MM.1S (cell line): ENCODE data around the gene CCSER1.

Source experiments
- DNase-seq: peaks from one replicate; pipeline ENCODE4 v3.0.0-alpha.2; 2015
- H2AFZ ChIP-seq: fragments of 300-600 bp; sonication (generic); 2 replicates; pipeline ENCODE4 v1.6.0; 2016; ENCODE audit warnings: antibody characterized with exemption, low read length
- H3F3A ChIP-seq: fragments of 300-600 bp; sonication (generic); 2 replicates; pipeline ENCODE4 v1.6.1; 2016; ENCODE audit warnings: mild to moderate bottlenecking, antibody characterized with exemption, low read length, moderate library complexity, mixed read lengths; ENCODE audit not compliant: insufficient read depth
- H3K27ac ChIP-seq: fragments of 300-600 bp; sonication (generic); 2 replicates; pipeline ENCODE4 v1.5.1; 2016; ENCODE audit warnings: mild to moderate bottlenecking, low read length
- H3K27me3 ChIP-seq: fragments of 300-600 bp; sonication (generic); replicated peaks from 2 replicates; pipeline ENCODE4 v1.6.0; 2016; ENCODE audit warnings: low read length; ENCODE audit not compliant: insufficient read depth
- H3K36me3 ChIP-seq: fragments of 300-600 bp; sonication (generic); replicated peaks from 2 replicates; pipeline ENCODE4 v1.6.1; 2016; ENCODE audit warnings: mild to moderate bottlenecking, low read length, mixed read lengths; ENCODE audit not compliant: insufficient read depth
- H3K4me1 ChIP-seq: fragments of 300-600 bp; sonication (generic); 2 replicates; pipeline ENCODE4 v1.6.1; 2016; ENCODE audit warnings: low read length, mixed read lengths
- H3K4me2 ChIP-seq: fragments of 300-600 bp; sonication (generic); 2 replicates; pipeline ENCODE4 v1.6.0; 2016; ENCODE audit warnings: low read depth, low read length
- H3K4me3 ChIP-seq: fragments of 300-600 bp; sonication (generic); 2 replicates; pipeline ENCODE4 v1.5.1; 2016; ENCODE audit warnings: low read length, mixed read lengths
- H3K79me2 ChIP-seq: fragments of 300-600 bp; sonication (generic); 2 replicates; pipeline ENCODE4 v1.6.1; 2016; ENCODE audit warnings: mixed run types, low read length, mixed read lengths
- H3K9ac ChIP-seq: fragments of 300-600 bp; sonication (generic); 2 replicates; pipeline ENCODE4 v1.6.1; 2016; ENCODE audit warnings: low read length, mixed read lengths
- H3K9me2 ChIP-seq: fragments of 300-600 bp; sonication (generic); replicated peaks from 2 replicates; pipeline ENCODE4 v1.6.1; 2016; ENCODE audit warnings: mild to moderate bottlenecking, low read length, mixed read lengths; ENCODE audit not compliant: insufficient read depth
- H3K9me3 ChIP-seq: fragments of 300-600 bp; sonication (generic); replicated peaks from 2 replicates; pipeline ENCODE4 v1.6.1; 2016; ENCODE audit warnings: mild to moderate bottlenecking, low read length, mixed read lengths; ENCODE audit not compliant: insufficient read depth
- H4K20me1 ChIP-seq: fragments of 300-600 bp; sonication (generic); 2 replicates; pipeline ENCODE4 v1.6.1; 2016; ENCODE audit warnings: mild to moderate bottlenecking, low read length, moderate library complexity, mixed read lengths; ENCODE audit not compliant: insufficient read depth
- CTCF ChIP-seq: fragments of 300-600 bp; sonication (generic); IDR thresholded peaks from 2 replicates; pipeline ENCODE4 v1.5.1; 2016; ENCODE audit warnings: antibody characterized with exemption, low read length, mixed read lengths
- EZH2 ChIP-seq: fragments of 300-600 bp; sonication (generic); optimal IDR thresholded peaks from 2 replicates; pipeline ENCODE3; 2017; ENCODE audit warnings: low read depth, mild to moderate bottlenecking, antibody characterized with exemption, low read length, mixed read lengths
- EZH2phosphoT487 ChIP-seq: fragments of 300-600 bp; sonication (generic); IDR thresholded peaks from 2 replicates; pipeline ENCODE4 v1.6.1; 2018; ENCODE audit warnings: antibody characterized with exemption, low read length

Gene CCSER1

GRCh38 chr4:90207887-90208454 is 80.8 kb downstream of the CCSER1 start:
- H3K9ac ChIP-seq = no peak overlapping the region
- no peak overlapping the region for H2AFZ ChIP-seq
- no peak for TF ChIP-seq EZH2phosphoT487
- no peak for TF ChIP-seq EZH2
- no peak for TF ChIP-seq CTCF
- no peaks in the 10 kb centered on the region for H3K79me2 ChIP-seq
- H3K36me3 ChIP-seq = no peaks in the 10 kb centered on the region
- H3K4me3 ChIP-seq = no peak overlapping the region
- H3K9me2 ChIP-seq = no peaks in the 10 kb centered on the region
- H3K4me2 ChIP-seq = no peak overlapping the region
- H3K9me3 ChIP-seq = no peaks in the 10 kb centered on the region
- H3F3A ChIP-seq = no peaks in the 10 kb centered on the region
- H3K4me1 ChIP-seq = peaks cover 8% of the 10 kb centered on the region; the same call in 1 of the 2 replicates
- H3K27me3 ChIP-seq = no peaks in the 10 kb centered on the region
- no peak overlapping the region for H3K27ac ChIP-seq
- H4K20me1 ChIP-seq = no peaks in the 10 kb centered on the region
- DNase-seq = no peak

- Histone ChIP-seq H3K27me3 (no peaks in the 10 kb centered on the region), H3K79me2 (no peaks in the 10 kb centered on the region), H3K9me3 (no peaks in the 10 kb centered on the region), H2AFZ (no peak overlapping the region), H3K9ac (no peak overlapping the region), H3K27ac (no peak overlapping the region), H3K4me3 (no peak overlapping the region), H3K4me1 (peaks cover 8% of the 10 kb centered on the region; the same call in 1 of the 2 replicates), H3K9me2 (no peaks in the 10 kb centered on the region), H3K4me2 (no peak overlapping the region), H3K36me3 (no peaks in the 10 kb centered on the region), H4K20me1 (no peaks in the 10 kb centered on the region), H3F3A (no peaks in the 10 kb centered on the region)
- no peak for DNase-seq
- TF ChIP-seq CTCF = no peak
- no peak for TF ChIP-seq EZH2
- no peak for TF ChIP-seq EZH2phosphoT487
Measured at GRCh38 chr4:90209922-90210321, 82.7 kb downstream of the CCSER1 start.

DNA sequence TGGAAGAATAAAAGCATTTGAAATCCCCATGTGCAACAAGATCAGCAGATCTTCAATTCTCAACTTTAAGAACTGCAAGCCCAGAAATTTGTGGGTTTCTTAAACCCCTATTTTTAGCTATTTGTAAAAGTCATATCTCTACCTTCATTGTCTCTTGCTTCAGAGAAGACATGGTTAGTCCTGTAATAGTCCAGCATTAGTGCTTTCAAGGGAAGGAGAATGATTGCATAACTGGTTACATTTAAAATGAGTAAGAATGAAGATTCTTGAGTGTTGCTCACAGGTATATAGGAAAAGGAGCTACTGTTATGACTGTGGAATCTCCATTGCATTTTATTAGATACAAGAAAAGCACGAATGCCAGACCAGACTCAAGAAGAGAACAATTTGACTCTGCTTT is 84.0 kb downstream of the CCSER1 start:
- no peaks in the 10 kb centered on the region for H3K9me2 ChIP-seq
- no peaks in the 10 kb centered on the region for H4K20me1 ChIP-seq
- no peak for DNase-seq
- no peaks in the 10 kb centered on the region for H3K36me3 ChIP-seq
- no peak overlapping the region for H3K9ac ChIP-seq
- H3K4me3 ChIP-seq = no peak overlapping the region
- no peak overlapping the region for H2AFZ ChIP-seq
- H3K27ac ChIP-seq = no peak overlapping the region
- TF ChIP-seq EZH2 (no peak), CTCF (no peak), EZH2phosphoT487 (no peak)
- no peaks in the 10 kb centered on the region for H3F3A ChIP-seq
- no peaks in the 10 kb centered on the region for H3K79me2 ChIP-seq
- H3K4me1 ChIP-seq = peaks cover 15% of the 10 kb centered on the region; the same call in 1 of the 2 replicates
- H3K9me3 ChIP-seq = no peaks in the 10 kb centered on the region
- no peak overlapping the region for H3K4me2 ChIP-seq
- no peaks in the 10 kb centered on the region for H3K27me3 ChIP-seq
